ELF-1 (cell line): ENCODE data around the gene SMIM5.

Experiments
- DNase-seq: peaks from one replicate; pipeline ENCODE4 v3.0.0-alpha.2; 2016; ENCODE audit warnings: low read depth, low spot score

SMIM5 gene

GRCh38 chr17:75603123-75603522 lies 30.1 kb upstream of the SMIM5 start:
- DNase-seq = no peak

GRCh38 chr17:75604034-75604695 lies 29.1 kb upstream of the SMIM5 start:
- DNase-seq = no peak

GRCh38 chr17:75605790-75606189 lies 27.4 kb upstream of the SMIM5 start:
- DNase-seq = no peak

- no peak for DNase-seq
These were observed 26.1 kb upstream of the SMIM5 start for GRCh38 chr17:75607086-75607485.

GRCh38 chr17:75610103-75610984 lies 22.9 kb upstream of the SMIM5 start:
- no peak for DNase-seq

GRCh38 chr17:75611851-75612429 lies 21.3 kb upstream of the SMIM5 start:
- no peak for DNase-seq

GRCh38 chr17:75612906-75613626 lies 20.2 kb upstream of the SMIM5 start:
- no peak for DNase-seq

- no peak for DNase-seq
These were observed 19.2 kb upstream of the SMIM5 start for GRCh38 chr17:75614006-75614405.

GRCh38 chr17:75614556-75615270 lies 18.5 kb upstream of the SMIM5 start:
- DNase-seq = no peak

GRCh38 chr17:75615301-75615700 lies 17.9 kb upstream of the SMIM5 start:
- peak; percentile 71 for DNase-seq

GRCh38 chr17:75616521-75617122 lies 16.6 kb upstream of the SMIM5 start:
- DNase-seq = no peak

GRCh38 chr17:75617218-75617617 lies 16.0 kb upstream of the SMIM5 start:
- no peak for DNase-seq

- no peak for DNase-seq
These were observed 15.6 kb upstream of the SMIM5 start for GRCh38 chr17:75617675-75618074.

- peak; percentile 80 for DNase-seq
These were observed 13.5 kb upstream of the SMIM5 start for GRCh38 chr17:75619506-75620431.

- DNase-seq = no peak
These were observed 11.7 kb upstream of the SMIM5 start for GRCh38 chr17:75621489-75621888.

GRCh38 chr17:75622076-75622475 lies 11.2 kb upstream of the SMIM5 start:
- DNase-seq = no peak

GRCh38 chr17:75622771-75623273 lies 10.4 kb upstream of the SMIM5 start:
- DNase-seq = no peak

- no peak for DNase-seq
These were observed 9.8 kb upstream of the SMIM5 start for GRCh38 chr17:75623386-75623785.

- no peak for DNase-seq
These were observed 9.2 kb upstream of the SMIM5 start for GRCh38 chr17:75624021-75624420.
